Esophagus muscularis mucosa (tissue), 4 donors: Measurements from ENCODE around the gene PDE8B. TPM values are rescaled to one million over a fixed set of nuclear protein-coding genes. Genes with fewer than 3 reads are reported as not detected.

Experiments
- DNase-seq: peaks from one replicate; pipeline ENCODE4 v3.0.0-alpha.2; 2017; ENCODE audit errors: extremely low spot score
- H3K27ac ChIP-seq, 4 donors: fragments of 200-600 bp; sonication (generic); replicated peaks in 1 of 4; 1 replicate in 3 of 4; 2 replicates in 1 of 4; pipeline ENCODE4 v1.5.1; 2016 to 2019; ENCODE audit warnings: mild to moderate bottlenecking in 1 of 4
- H3K27me3 ChIP-seq, 4 donors: fragments of 200-600 bp; sonication (generic); one replicate each; pipeline versions ENCODE4 v1.5.1 to v1.6.0; 2016 to 2019
- H3K36me3 ChIP-seq, 4 donors: fragments of 200-600 bp; sonication (generic); one replicate each; pipeline ENCODE4 v1.5.1; 2016 to 2019
- H3K4me1 ChIP-seq, 4 donors: fragments of 200-600 bp; sonication (generic); one replicate each; pipeline ENCODE4 v1.5.1; 2016 to 2019
- H3K4me3 ChIP-seq, 4 donors: fragments of 200-600 bp; sonication (generic); 1 replicate in 2 of 4; 2 replicates in 2 of 4; pipeline ENCODE4 v1.5.1; 2016 to 2019; ENCODE audit warnings: mild to moderate bottlenecking in 4 of 4, moderate library complexity in 1 of 4
- H3K9me3 ChIP-seq, 4 donors: fragments of 200-600 bp; sonication (generic); 1 replicate in 3 of 4; 2 replicates in 1 of 4; pipeline ENCODE4 v1.5.1; 2016 to 2019
- EP300 ChIP-seq: sonication (generic); formaldehyde crosslinking; IDR thresholded peaks from one replicate; pipeline ENCODE4 v1.6.1; 2017; ENCODE audit warnings: antibody characterized with exemption
- POLR2A ChIP-seq: fragments of 450-650 bp; IDR thresholded peaks from one replicate; pipeline ENCODE4 v1.6.1; 2017; ENCODE audit warnings: antibody characterized with exemption, moderate library complexity, mild to moderate bottlenecking, low read depth
- POLR2AphosphoS5 ChIP-seq, 2 donors: sonication (generic); formaldehyde crosslinking; IDR thresholded peaks; one replicate each; pipeline ENCODE4 v1.6.1; 2017; ENCODE audit warnings: antibody characterized with exemption in 2 of 2
- WGBS: methylation state at CpG from one replicate; pipeline ENCODE4 v1.1.5; 2018; 5-methylcytosine and 5-hydroxymethylcytosine counted together
- intact Hi-C: fragments of 100-400 bp; cut with DNase I; formaldehyde crosslinking; loops from one replicate; pipeline ENCODE4 v1.15.1; 2023
- total RNA-seq, 4 donors: library from RNA; depleted of rRNA; stranded (reverse); fragments of >200 nt; gene quantifications; one replicate each; pipeline versions ENCODE4 v1.1.0 to v1.2.1, GENCODE V29; 2016
- TF ChIP-seq, protein P1 (sequence below), 3 experiments: fragments of 200-600 bp in 2 of 3; fragments of 450-650 bp in 1 of 3; sonication (generic) in 2 of 3; IDR thresholded peaks; one replicate each; pipeline ENCODE4 v1.5.1; 2017 to 2019; ENCODE audit warnings: antibody characterized with exemption in 3 of 3, mild to moderate bottlenecking in 2 of 3, moderate library complexity in 1 of 3

PDE8B gene
- total RNA-seq, 4 donors from 2014 or later: 0.83 to 7.1 (median 1.5) TPM

GRCh38 chr5:77209495-77210090 is 887 bp upstream of the PDE8B start:
- Histone ChIP-seq H3K9me3 (no peaks in the 10 kb centered on the region), H3K27me3 (peaks cover 0 to 44% (median 8%) of the 10 kb centered on the region in 4 donors), H3K4me3 (peak overlapping the region; percentile 59 to 75 (median 63)), H3K36me3 (no peaks in the 10 kb centered on the region), H3K4me1 (peaks cover 7 to 25% (median 16%) of the 10 kb centered on the region in 4 donors), H3K27ac (no peak overlapping the region)
- 80% methylated on average over 14 of the region's 14 CpGs for WGBS
- intact Hi-C loops: loop anchor here (2.0 kb wide), 1 partner anchor 65 kb away; no protein-coding TSS in a partner anchor
- TF ChIP-seq, protein P1, sequence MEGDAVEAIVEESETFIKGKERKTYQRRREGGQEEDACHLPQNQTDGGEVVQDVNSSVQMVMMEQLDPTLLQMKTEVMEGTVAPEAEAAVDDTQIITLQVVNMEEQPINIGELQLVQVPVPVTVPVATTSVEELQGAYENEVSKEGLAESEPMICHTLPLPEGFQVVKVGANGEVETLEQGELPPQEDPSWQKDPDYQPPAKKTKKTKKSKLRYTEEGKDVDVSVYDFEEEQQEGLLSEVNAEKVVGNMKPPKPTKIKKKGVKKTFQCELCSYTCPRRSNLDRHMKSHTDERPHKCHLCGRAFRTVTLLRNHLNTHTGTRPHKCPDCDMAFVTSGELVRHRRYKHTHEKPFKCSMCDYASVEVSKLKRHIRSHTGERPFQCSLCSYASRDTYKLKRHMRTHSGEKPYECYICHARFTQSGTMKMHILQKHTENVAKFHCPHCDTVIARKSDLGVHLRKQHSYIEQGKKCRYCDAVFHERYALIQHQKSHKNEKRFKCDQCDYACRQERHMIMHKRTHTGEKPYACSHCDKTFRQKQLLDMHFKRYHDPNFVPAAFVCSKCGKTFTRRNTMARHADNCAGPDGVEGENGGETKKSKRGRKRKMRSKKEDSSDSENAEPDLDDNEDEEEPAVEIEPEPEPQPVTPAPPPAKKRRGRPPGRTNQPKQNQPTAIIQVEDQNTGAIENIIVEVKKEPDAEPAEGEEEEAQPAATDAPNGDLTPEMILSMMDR (IDR thresholded peaks at IDR 0.05): no peak
- TF ChIP-seq EP300 (no peak), POLR2AphosphoS5 (IDR thresholded peaks at IDR 0.05) (no peak), POLR2A (no peak)
- no peak for DNase-seq

DNA sequence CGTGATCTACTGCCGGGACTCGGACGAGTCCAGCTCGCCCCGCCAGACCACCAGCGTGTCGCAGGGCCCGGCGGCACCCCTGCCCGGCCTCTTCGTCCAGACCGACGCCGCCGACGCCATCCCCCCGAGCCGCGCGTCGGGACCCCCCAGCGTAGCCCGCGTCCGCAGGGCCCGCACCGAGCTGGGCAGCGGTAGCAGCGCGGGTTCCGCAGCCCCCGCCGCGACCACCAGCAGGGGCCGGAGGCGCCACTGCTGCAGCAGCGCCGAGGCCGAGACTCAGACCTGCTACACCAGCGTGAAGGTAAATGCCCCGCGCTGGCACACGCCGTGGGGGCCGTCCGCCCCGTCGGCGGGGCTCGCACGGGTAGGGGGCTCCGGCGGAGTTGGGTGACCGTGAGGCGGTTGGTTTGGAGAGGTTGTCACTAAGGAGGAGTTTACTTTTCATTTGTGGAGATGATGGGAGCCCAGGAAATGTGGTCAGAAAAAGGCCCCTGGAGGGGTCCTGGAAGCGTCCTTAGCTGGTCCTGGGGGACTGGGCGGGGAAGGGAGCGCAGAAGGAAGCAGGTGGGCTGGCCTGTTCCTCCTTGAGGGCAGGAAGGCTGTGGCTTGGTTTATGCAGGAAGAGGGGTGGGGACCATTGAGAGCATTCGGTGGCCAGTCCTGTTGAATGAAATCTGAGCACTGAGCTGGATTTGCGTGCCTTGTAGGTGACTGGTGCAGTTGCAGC is 647 bp downstream of the PDE8B start:
- H3K27me3 ChIP-seq: peaks cover 0 to 56% (median 8%) of the 10 kb centered on the region in 4 donors
- intact Hi-C loops: no loop called here
- TF ChIP-seq, protein P1 (IDR thresholded peaks at IDR 0.05): no peak
- TF ChIP-seq POLR2AphosphoS5 (IDR thresholded peaks at IDR 0.05) (no peak), POLR2A (no peak), EP300 (no peak)
- peaks cover 7 to 25% (median 16%) of the 10 kb centered on the region in 4 donors for H3K4me1 ChIP-seq
- peak overlapping the region; percentile 59 to 75 (median 63) for H3K4me3 ChIP-seq
- DNase-seq: no peak
- H3K27ac ChIP-seq: no peak overlapping the region
- H3K9me3 ChIP-seq: no peaks in the 10 kb centered on the region
- 4% methylated on average over 18 of the region's 61 CpGs for WGBS
- H3K36me3 ChIP-seq: no peaks in the 10 kb centered on the region

- Histone ChIP-seq H3K27ac (no peak overlapping the region), H3K36me3 (no peaks in the 10 kb centered on the region), H3K9me3 (no peaks in the 10 kb centered on the region), H3K27me3 (peaks cover 0 to 56% (median 8%) of the 10 kb centered on the region in 4 donors), H3K4me1 (peaks cover 7 to 25% (median 16%) of the 10 kb centered on the region in 4 donors), H3K4me3 (peak overlapping the region; percentile 59 to 75 (median 63))
- TF ChIP-seq, protein P1 (IDR thresholded peaks at IDR 0.05): no peak
- TF ChIP-seq POLR2AphosphoS5 (IDR thresholded peaks at IDR 0.05) (no peak), POLR2A (no peak), EP300 (no peak)
- no peak for DNase-seq
- WGBS: 34% methylated on average over 10 of the region's 10 CpGs
- intact Hi-C loops: no loop called here
Measured at GRCh38 chr5:77211691-77212047, 1.2 kb downstream of the PDE8B start.

- peaks cover 0 to 60% (median 8%) of the 10 kb centered on the region in 4 donors for H3K27me3 ChIP-seq
- H3K4me1 ChIP-seq: peaks cover 7 to 24% (median 16%) of the 10 kb centered on the region in 4 donors
- no peak overlapping the region for H3K4me3 ChIP-seq
- TF ChIP-seq POLR2AphosphoS5 (IDR thresholded peaks at IDR 0.05) (no peak), POLR2A (no peak), EP300 (no peak)
- TF ChIP-seq, protein P1 (IDR thresholded peaks at IDR 0.05): no peak
- WGBS: 92% methylated on average over 1 of the region's 1 CpG
- H3K27ac ChIP-seq: no peak overlapping the region
- DNase-seq: no peak
- intact Hi-C loops: no loop called here
- no peaks in the 10 kb centered on the region for H3K36me3 ChIP-seq
- H3K9me3 ChIP-seq: no peaks in the 10 kb centered on the region
Measured at GRCh38 chr5:77213601-77214000, 3.1 kb downstream of the PDE8B start.
